Left lung (tissue), 10 donors: Measurements from ENCODE around the gene RANGAP1. TPM values are rescaled to one million over a fixed set of nuclear protein-coding genes. Genes with fewer than 3 reads are reported as not detected.

Experiments
- ATAC-seq: fragments of 200-7000 bp; cut with Tn5 transposase; one replicate; pipeline ENCODE4 v1.9.1; 2020; ENCODE audit warnings: moderate library complexity
- DNase-seq, 4 donors: peaks; one replicate each; pipeline ENCODE4 v3.0.0-alpha.2; 2013 to 2020
- H3K27ac ChIP-seq, 2 donors: fragments of 200-600 bp; sonication (generic) in 1 of 2; one replicate each; pipeline versions ENCODE4 v1.5.0 to v1.8.0; 2020 to 2021
- H3K27me3 ChIP-seq, 2 donors: fragments of 200-600 bp; sonication (generic) in 1 of 2; one replicate each; pipeline versions ENCODE4 v1.5.0 to v1.8.0; 2020 to 2021
- H3K36me3 ChIP-seq, 2 donors: fragments of 200-600 bp; sonication (generic) in 1 of 2; one replicate each; pipeline versions ENCODE4 v1.5.0 to v1.8.0; 2020 to 2021
- H3K4me1 ChIP-seq, 2 donors: fragments of 200-600 bp; one replicate each; pipeline ENCODE4 v1.8.0; 2021
- H3K4me3 ChIP-seq, 2 donors: fragments of 200-600 bp; sonication (generic) in 1 of 2; one replicate each; pipeline versions ENCODE4 v1.5.0 to v1.8.0; 2020 to 2021; ENCODE audit warnings: mild to moderate bottlenecking in 1 of 2
- H3K9me3 ChIP-seq, 2 donors: fragments of 200-600 bp; sonication (generic) in 1 of 2; one replicate each; pipeline versions ENCODE4 v1.5.0 to v1.8.0; 2020 to 2021
- intact Hi-C, 2 donors: fragments of 100-400 bp; cut with DNase I; formaldehyde crosslinking; loops; one replicate each; pipeline versions ENCODE4 v1.11.2 to v1.14.2; 2022
- polyA plus RNA-seq, 6 donors: library from polyadenylated mRNA; unstranded; fragments of 120-200 nt; gene quantifications; one replicate each; pipeline ENCODE4 v1.2.1, GENCODE V29; 2013; ENCODE audit not compliant: insufficient read length in 6 of 6
- total RNA-seq, 2 donors: library from RNA; stranded (reverse); fragmentation: NEBNext Ultra II Directional; extraction: Animal tissue kit (Norgen Biotek cat#: 25700); gene quantifications; one replicate each; pipeline ENCODE4 v1.2.1, GENCODE V29; 2021
- TF ChIP-seq, protein P1 (sequence below), 2 donors: fragments of 200-600 bp; sonication (generic) in 1 of 2; IDR thresholded peaks; one replicate each; pipeline versions ENCODE4 v1.5.0 to v1.8.0; 2021; ENCODE audit warnings: antibody characterized with exemption in 2 of 2
- donor health status: DM: no; HTN: yes; CAD: no.
- donor health status: DM: no; HTN: no; CAD: no.

The RANGAP1 gene
- total and polyA plus RNA-seq, 8 donors, result 35.0 to 65.8 (median 40.1) TPM

DNA sequence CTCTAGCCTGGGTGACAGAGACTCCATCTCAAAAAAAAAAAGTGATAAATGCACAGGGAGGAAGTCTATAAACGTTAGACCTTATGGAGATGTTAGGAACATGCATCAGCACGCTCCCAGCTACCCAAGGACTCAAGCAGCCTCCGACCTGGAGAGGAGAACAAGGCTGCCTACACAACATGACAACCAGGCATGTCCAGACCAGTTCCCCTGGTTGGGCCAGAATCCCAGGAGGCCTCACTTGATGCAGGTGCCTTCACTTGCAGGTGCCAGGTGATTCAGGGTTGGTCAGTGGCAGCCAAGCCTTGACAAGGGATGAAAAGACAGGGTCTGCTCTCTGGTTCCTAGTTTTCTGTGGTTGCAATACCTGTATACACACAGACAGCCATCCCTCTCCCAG lies 5.9 kb downstream of the RANGAP1 start:
- no peak overlapping the region for H3K27ac ChIP-seq
- peaks cover 3 to 10% of the 10 kb centered on the region in 2 donors for H3K4me1 ChIP-seq
- no peaks in the 10 kb centered on the region for H3K9me3 ChIP-seq
- H3K36me3 ChIP-seq, result peaks cover 0 to 97% of the 10 kb centered on the region in 2 donors
- no peaks in the 10 kb centered on the region for H3K27me3 ChIP-seq
- TF ChIP-seq, protein P1, sequence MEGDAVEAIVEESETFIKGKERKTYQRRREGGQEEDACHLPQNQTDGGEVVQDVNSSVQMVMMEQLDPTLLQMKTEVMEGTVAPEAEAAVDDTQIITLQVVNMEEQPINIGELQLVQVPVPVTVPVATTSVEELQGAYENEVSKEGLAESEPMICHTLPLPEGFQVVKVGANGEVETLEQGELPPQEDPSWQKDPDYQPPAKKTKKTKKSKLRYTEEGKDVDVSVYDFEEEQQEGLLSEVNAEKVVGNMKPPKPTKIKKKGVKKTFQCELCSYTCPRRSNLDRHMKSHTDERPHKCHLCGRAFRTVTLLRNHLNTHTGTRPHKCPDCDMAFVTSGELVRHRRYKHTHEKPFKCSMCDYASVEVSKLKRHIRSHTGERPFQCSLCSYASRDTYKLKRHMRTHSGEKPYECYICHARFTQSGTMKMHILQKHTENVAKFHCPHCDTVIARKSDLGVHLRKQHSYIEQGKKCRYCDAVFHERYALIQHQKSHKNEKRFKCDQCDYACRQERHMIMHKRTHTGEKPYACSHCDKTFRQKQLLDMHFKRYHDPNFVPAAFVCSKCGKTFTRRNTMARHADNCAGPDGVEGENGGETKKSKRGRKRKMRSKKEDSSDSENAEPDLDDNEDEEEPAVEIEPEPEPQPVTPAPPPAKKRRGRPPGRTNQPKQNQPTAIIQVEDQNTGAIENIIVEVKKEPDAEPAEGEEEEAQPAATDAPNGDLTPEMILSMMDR (IDR thresholded peaks at IDR 0.05), result no peak
- DNase-seq (peak in 1 of 4 donors; percentile 6), ATAC-seq (no peak)
- H3K4me3 ChIP-seq, result no peak overlapping the region
- intact Hi-C loops, result no loop called here

DNA sequence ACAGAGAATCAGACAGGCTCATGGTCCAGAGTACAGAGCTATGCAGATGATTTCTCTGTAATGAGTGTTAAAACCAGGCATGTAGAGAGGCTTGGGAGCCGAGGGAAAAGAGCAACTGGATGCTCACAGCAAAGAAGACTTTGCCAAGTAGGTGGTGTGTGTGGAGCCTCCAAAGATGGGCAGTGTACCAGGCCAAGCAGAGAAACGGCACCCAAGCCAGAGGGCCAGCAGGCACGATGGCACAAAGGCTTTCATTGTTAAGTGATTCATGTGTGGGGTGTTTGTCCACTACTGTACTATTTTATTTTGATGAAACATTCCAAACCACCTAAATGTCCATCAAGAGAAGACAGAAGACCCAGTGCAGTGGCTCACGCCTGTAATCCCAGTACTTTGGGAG lies 11.1 kb downstream of the RANGAP1 start:
- ATAC-seq, result no peak
- Histone ChIP-seq H3K4me3 (no peak overlapping the region), H3K27ac (no peak overlapping the region), H3K36me3 (peaks cover 0 to 98% of the 10 kb centered on the region in 2 donors), H3K9me3 (no peaks in the 10 kb centered on the region), H3K27me3 (no peaks in the 10 kb centered on the region), H3K4me1 (no peaks in the 10 kb centered on the region)
- intact Hi-C loops, result no loop called here
- TF ChIP-seq, protein P1 (IDR thresholded peaks at IDR 0.05), result no peak
- peak in 1 of 4 donors; percentile 7 for DNase-seq

DNA sequence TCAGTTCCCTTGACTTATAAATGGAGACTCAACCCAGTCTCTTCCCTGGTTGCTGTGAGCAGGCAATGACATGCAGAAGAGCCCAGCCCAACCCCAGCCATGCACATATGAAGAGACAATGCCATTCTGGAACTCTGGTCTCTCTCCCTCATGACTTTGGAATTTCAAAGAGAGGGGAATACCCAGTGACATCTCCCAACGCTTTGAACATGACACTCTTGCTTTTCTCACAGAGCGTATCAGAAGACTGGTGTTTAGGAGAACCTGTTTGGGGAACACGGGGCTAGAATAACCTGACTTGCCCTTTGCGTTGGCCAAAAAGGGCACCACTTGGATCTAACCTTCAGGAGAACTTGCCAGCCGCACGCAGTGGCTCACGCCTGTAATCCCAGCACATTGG lies 12.9 kb downstream of the RANGAP1 start:
- peak in 1 of 4 donors; percentile 5 for DNase-seq
- no peaks in the 10 kb centered on the region for H3K27me3 ChIP-seq
- intact Hi-C loops, result no loop called here
- no peak for ATAC-seq
- H3K4me1 ChIP-seq, result no peaks in the 10 kb centered on the region
- H3K9me3 ChIP-seq, result no peaks in the 10 kb centered on the region
- peaks cover 0 to 98% of the 10 kb centered on the region in 2 donors for H3K36me3 ChIP-seq
- H3K4me3 ChIP-seq, result no peak overlapping the region
- TF ChIP-seq, protein P1 (IDR thresholded peaks at IDR 0.05), result no peak
- no peak overlapping the region for H3K27ac ChIP-seq

DNA sequence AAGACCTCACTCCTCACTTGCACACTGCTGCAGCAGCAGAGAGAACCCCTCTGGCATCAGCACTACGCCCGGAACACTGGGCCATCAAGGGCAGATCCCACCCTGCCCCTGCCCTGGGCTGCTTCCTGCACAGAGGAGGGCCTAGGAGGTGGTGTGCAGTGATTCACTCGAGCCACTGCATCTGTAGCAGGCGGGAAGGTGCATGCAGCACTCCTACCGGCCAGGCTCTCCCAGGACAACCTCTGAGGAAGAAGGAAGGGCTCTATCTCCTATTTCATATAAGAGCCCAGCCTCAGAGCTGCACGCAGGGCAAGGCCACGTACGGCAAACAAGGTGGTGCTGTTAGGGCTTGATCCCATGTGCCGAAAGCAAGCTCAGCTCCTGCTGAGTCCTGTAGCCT lies 14.2 kb downstream of the RANGAP1 start:
- DNase-seq, result peak in 1 of 4 donors; percentile 39
- Histone ChIP-seq H3K4me1 (no peaks in the 10 kb centered on the region), H3K27me3 (no peaks in the 10 kb centered on the region), H3K36me3 (peaks cover 0 to 100% of the 10 kb centered on the region in 2 donors), H3K9me3 (no peaks in the 10 kb centered on the region), H3K4me3 (no peak overlapping the region), H3K27ac (no peak overlapping the region)
- intact Hi-C loops, result no loop called here
- TF ChIP-seq, protein P1 (IDR thresholded peaks at IDR 0.05), result no peak
- no peak for ATAC-seq

DNA sequence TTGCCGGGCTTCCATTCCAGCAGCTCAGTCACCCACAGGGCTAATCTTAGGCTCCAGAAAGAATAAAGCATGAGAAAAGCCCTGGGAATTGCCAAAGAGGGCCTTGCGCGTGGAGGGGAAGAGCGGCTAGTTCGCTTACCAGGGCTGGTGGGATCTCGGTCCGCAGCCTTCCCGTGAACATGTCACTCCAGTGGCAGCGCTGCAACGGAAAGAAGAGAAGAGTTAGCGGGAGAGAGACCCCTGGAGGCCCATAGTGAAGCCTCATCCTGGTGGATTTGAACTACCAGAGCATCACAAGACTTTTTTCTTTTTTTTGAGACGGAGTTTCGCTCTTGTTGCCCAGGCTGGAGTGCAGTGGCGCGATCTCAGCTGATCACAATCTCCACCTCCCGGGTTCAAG lies 18.0 kb downstream of the RANGAP1 start:
- TF ChIP-seq, protein P1 (IDR thresholded peaks at IDR 0.05), result no peak
- ATAC-seq (no peak), DNase-seq (no peak)
- no peaks in the 10 kb centered on the region for H3K27me3 ChIP-seq
- H3K27ac ChIP-seq, result no peak overlapping the region
- peaks cover 0 to 99% of the 10 kb centered on the region in 2 donors for H3K36me3 ChIP-seq
- no peaks in the 10 kb centered on the region for H3K4me1 ChIP-seq
- H3K4me3 ChIP-seq, result no peak overlapping the region
- intact Hi-C loops, result no loop called here
- no peaks in the 10 kb centered on the region for H3K9me3 ChIP-seq
